ENCODE measurements around the gene NPLOC4. TPM values are rescaled to one million over a fixed set of nuclear protein-coding genes. Genes with fewer than 3 reads are reported as not detected.

The NPLOC4 gene
- total and polyA plus RNA-seq, 2 donors from 2014 or later: 41.5 to 86.4 TPM

DNA sequence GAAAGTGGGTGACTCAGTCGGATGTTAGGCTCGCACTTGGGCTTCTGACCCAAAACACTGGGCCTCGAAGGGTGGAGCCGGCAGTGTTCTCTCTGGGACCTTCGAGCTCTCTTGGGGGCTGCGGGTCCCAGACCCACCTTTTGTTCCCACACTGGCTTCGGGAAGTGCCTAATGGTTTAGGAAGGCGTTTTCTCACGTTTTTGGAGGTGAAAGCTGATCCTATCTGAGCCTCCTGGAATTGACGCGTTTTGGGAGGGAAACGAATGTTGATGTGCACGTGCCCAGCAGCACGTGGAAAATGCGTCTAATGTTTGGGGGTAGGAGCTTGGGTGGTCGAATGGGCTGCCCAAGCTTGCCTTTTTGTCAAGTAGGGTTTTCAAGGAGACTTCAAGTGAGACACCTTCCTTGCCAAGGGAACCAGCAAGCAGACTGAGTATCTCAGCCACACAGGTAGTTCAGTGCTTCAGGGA is 47.6 kb upstream of the NPLOC4 start:
- DNase-seq (no peak), FAIRE-seq (no peak)

DNA sequence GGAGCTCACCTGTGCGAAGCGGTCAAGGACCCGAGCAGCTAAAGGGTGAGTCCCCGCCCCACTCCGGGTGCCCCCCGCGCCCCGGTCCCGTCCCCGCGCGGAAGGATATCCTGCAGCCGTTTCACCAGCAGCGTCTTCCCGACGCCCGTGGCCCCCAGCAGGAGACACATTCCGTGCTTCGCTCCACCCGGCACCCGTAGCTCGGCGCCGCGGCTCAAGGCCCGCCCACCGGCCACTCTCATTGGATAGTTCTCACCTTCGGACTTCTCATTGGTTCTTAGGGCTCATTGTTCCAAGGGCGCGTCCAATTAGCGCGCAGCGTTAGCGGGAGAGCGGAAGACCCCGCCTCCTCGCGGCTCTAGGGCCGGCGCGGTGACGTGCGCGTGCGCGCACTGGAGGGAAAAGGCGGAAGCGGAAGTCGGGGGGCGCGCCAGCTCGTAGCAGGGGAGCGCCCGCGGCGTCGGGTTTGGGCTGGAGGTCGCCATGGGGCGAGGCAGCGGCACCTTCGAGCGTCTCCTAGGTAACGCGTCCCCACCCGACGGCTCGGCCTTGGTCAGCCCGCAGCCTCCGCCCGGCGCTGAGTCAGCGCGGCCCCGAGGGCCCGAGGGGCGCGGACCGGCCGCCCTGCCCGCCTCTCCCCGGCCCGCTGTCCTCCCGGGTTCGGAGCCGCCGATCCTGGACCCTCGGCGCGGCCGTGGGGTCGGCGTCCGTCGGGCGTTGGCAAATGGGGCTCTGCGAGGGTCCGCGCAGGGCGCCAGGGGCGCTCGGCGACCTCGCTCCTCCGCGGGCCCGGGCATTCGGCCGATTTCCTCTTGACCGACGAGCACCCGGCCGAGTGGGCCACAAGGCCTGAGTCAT is 46.9 kb upstream of the NPLOC4 start, which contains the start of the genes ARL16 and HGS:
TSS of gene ARL16 (minus strand) at position 214 of the 858 bp plus-strand sequence. CDS start at position 170, 44 bp downstream.
TSS of gene HGS (plus strand) at position 428 of the 858 bp plus-strand sequence. CDS start at position 484, 56 bp downstream.
- peak within 1 kb of the TSS; percentile 74 to 95 (median 88) for H3K4me3 ChIP-seq (ENCODE audit: low read length in 3 of 3)
- peak; percentile 91 for FAIRE-seq
- TF ChIP-seq, protein P1, sequence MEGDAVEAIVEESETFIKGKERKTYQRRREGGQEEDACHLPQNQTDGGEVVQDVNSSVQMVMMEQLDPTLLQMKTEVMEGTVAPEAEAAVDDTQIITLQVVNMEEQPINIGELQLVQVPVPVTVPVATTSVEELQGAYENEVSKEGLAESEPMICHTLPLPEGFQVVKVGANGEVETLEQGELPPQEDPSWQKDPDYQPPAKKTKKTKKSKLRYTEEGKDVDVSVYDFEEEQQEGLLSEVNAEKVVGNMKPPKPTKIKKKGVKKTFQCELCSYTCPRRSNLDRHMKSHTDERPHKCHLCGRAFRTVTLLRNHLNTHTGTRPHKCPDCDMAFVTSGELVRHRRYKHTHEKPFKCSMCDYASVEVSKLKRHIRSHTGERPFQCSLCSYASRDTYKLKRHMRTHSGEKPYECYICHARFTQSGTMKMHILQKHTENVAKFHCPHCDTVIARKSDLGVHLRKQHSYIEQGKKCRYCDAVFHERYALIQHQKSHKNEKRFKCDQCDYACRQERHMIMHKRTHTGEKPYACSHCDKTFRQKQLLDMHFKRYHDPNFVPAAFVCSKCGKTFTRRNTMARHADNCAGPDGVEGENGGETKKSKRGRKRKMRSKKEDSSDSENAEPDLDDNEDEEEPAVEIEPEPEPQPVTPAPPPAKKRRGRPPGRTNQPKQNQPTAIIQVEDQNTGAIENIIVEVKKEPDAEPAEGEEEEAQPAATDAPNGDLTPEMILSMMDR (IDR thresholded peaks at IDR 0.05; ENCODE audit: borderline replicate concordance, extremely low read depth, insufficient read depth): no peak

More for the DNA sequence above, 47.6 kb upstream of the NPLOC4 start:
- Histone ChIP-seq H3K9ac (ENCODE audit: low read length in 3 of 3) (peak overlapping the region; percentile 41 to 85 (median 47)), H3K4me3 (ENCODE audit: low read length in 3 of 3) (peak overlapping the region; percentile 74 to 95 (median 88)), H3K27me3 (ENCODE audit: control insufficient read depth, insufficient read depth, low read length) (no peaks in the 10 kb centered on the region), H3K9me3 (ENCODE audit: control insufficient read depth in 2 of 3, insufficient read depth in 1 of 3, low read length in 3 of 3) (no peaks in the 10 kb centered on the region), H3K4me1 (ENCODE audit: control insufficient read depth in 2 of 3, insufficient read depth in 2 of 3, low read depth in 1 of 3, low read length in 3 of 3) (peaks cover 0 to 23% (median 11%) of the 10 kb centered on the region in 3 donors), H3K36me3 (ENCODE audit: control insufficient read depth in 2 of 3, insufficient read depth in 3 of 3, low read length in 3 of 3) (peaks cover 0 to 27% (median 16%) of the 10 kb centered on the region in 3 donors), H3K27ac (ENCODE audit: low read depth in 2 of 2, low read length in 2 of 2) (peak overlapping the region in 1 of 2 donors; percentile 17)
- intact Hi-C loops (cut with DNase I): no loop called here
- TF ChIP-seq, protein P1 (IDR thresholded peaks at IDR 0.05; ENCODE audit: borderline replicate concordance, extremely low read depth, insufficient read depth): no peak

DNA sequence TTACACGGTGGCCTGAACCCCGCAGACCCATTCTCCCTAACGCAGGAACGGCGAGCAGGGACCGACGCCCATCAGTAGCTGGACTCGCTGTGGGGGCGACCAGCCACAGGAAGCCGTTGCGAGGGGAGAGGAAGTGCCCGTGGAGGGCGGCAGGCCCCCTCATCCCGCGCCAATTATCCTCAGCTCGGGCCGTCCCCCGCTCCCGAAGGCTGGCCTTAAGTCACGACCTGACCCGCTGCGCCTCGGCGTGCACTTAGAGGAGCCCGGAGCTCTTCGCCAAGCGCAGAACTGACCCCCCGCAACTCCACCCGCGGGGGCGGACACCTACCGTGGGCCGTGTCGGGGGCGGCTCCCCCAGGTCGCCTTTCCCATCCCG is 46.3 kb upstream of the NPLOC4 start:
- Histone ChIP-seq H3K9ac (ENCODE audit: low read length in 3 of 3) (peak overlapping the region; percentile 55 to 91 (median 80)), H3K9me3 (ENCODE audit: control insufficient read depth in 2 of 3, insufficient read depth in 1 of 3, low read length in 3 of 3) (no peaks in the 10 kb centered on the region), H3K4me3 (ENCODE audit: low read length in 3 of 3) (peak overlapping the region; percentile 65 to 95 (median 75)), H3K27ac (ENCODE audit: low read depth in 2 of 2, low read length in 2 of 2) (peak overlapping the region; percentile 77 to 78), H3K36me3 (ENCODE audit: control insufficient read depth in 2 of 3, insufficient read depth in 3 of 3, low read length in 3 of 3) (peaks cover 0 to 16% (median 10%) of the 10 kb centered on the region in 3 donors), H3K27me3 (ENCODE audit: control insufficient read depth, insufficient read depth, low read length) (no peaks in the 10 kb centered on the region), H3K4me1 (ENCODE audit: control insufficient read depth in 2 of 3, insufficient read depth in 2 of 3, low read depth in 1 of 3, low read length in 3 of 3) (peaks cover 0 to 23% (median 11%) of the 10 kb centered on the region in 3 donors)
- FAIRE-seq (no peak), DNase-seq (no peak)
- TF ChIP-seq, protein P1 (IDR thresholded peaks at IDR 0.05; ENCODE audit: borderline replicate concordance, extremely low read depth, insufficient read depth): no peak
- intact Hi-C loops (cut with DNase I): no loop called here

More for the DNA sequence above, 46.9 kb upstream of the NPLOC4 start, which contains the start of the genes ARL16 and HGS:
- Histone ChIP-seq H3K27me3 (ENCODE audit: control insufficient read depth, insufficient read depth, low read length) (no peaks in the 10 kb centered on the region), H3K9ac (ENCODE audit: low read length in 3 of 3) (peak within 1 kb of the TSS; percentile 55 to 91 (median 80)), H3K9me3 (ENCODE audit: control insufficient read depth in 2 of 3, insufficient read depth in 1 of 3, low read length in 3 of 3) (no peaks in the 10 kb centered on the region), H3K36me3 (ENCODE audit: control insufficient read depth in 2 of 3, insufficient read depth in 3 of 3, low read length in 3 of 3) (peaks cover 0 to 20% (median 13%) of the 10 kb centered on the region in 3 donors), H3K27ac (ENCODE audit: low read depth in 2 of 2, low read length in 2 of 2) (peak within 1 kb of the TSS; percentile 77 to 78), H3K4me1 (ENCODE audit: control insufficient read depth in 2 of 3, insufficient read depth in 2 of 3, low read depth in 1 of 3, low read length in 3 of 3) (peaks cover 0 to 23% (median 11%) of the 10 kb centered on the region in 3 donors)
- intact Hi-C loops (cut with DNase I): no loop called here
- DNase-seq: peak; percentile 98 to 100 (median 99)
